Activated gamma-delta T cell treated with anti-CD3 and anti-CD28 coated beads, Interleukin-2, amount 50 U/mL, for 16 hours (primary cell): ENCODE data around the gene IGSF9.

Experiments
- DNase-seq: peaks from one replicate; pipeline ENCODE4 v3.0.0-alpha.2; 2020; ENCODE audit warnings: low read depth

IGSF9 gene, protein sequence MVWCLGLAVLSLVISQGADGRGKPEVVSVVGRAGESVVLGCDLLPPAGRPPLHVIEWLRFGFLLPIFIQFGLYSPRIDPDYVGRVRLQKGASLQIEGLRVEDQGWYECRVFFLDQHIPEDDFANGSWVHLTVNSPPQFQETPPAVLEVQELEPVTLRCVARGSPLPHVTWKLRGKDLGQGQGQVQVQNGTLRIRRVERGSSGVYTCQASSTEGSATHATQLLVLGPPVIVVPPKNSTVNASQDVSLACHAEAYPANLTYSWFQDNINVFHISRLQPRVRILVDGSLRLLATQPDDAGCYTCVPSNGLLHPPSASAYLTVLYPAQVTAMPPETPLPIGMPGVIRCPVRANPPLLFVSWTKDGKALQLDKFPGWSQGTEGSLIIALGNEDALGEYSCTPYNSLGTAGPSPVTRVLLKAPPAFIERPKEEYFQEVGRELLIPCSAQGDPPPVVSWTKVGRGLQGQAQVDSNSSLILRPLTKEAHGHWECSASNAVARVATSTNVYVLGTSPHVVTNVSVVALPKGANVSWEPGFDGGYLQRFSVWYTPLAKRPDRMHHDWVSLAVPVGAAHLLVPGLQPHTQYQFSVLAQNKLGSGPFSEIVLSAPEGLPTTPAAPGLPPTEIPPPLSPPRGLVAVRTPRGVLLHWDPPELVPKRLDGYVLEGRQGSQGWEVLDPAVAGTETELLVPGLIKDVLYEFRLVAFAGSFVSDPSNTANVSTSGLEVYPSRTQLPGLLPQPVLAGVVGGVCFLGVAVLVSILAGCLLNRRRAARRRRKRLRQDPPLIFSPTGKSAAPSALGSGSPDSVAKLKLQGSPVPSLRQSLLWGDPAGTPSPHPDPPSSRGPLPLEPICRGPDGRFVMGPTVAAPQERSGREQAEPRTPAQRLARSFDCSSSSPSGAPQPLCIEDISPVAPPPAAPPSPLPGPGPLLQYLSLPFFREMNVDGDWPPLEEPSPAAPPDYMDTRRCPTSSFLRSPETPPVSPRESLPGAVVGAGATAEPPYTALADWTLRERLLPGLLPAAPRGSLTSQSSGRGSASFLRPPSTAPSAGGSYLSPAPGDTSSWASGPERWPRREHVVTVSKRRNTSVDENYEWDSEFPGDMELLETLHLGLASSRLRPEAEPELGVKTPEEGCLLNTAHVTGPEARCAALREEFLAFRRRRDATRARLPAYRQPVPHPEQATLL

GRCh38 chr1:159945483-159946241, at the start of gene IGSF9:
Gene IGSF9, minus strand, starts transcription at chr1:159945613. Its CDS starts 2,159 bp downstream, at chr1:159943454.
- DNase-seq = peak; percentile 67

GRCh38 chr1:159994896-159995295, 49.5 kb upstream of the IGSF9 start:
- no peak for DNase-seq

DNA sequence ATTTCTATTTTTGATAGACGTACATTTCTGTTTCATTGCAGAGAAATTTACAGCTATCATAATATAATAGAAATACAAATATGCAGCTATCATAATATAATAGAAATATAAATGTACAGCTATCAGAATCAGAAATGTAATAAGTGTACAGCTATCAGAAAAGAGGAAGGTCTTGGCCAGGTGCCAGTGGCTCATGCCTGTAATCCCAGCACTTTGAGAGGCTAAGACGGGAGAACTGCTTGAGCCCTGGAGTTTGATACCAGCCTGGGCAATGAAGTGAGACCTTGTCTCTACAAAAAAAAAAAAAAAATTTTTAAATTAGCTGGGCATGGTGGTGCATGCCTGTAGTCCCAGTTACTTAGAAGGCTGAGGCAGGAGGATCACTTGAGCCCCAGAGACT, 48.5 kb upstream of the IGSF9 start:
- no peak for DNase-seq

DNA sequence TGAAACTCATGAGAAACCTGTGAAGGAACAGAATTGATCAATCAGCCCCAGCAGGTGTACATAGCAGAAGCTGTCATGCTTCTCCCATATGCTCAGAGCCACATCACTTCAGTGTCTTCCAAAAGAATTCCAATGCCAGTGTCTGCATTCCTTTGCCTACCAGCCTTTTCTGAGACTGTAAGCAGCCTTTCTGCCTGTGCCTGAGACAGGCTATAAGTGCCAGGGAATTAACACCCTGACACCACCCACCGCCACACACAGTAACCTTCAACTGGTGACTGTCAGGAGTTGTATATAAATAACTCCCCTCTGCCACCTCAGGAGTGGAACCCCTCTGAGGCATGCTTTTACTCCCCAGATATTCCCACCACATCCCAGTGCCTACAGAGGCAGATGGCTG, 46.7 kb upstream of the IGSF9 start:
- DNase-seq = no peak

DNA sequence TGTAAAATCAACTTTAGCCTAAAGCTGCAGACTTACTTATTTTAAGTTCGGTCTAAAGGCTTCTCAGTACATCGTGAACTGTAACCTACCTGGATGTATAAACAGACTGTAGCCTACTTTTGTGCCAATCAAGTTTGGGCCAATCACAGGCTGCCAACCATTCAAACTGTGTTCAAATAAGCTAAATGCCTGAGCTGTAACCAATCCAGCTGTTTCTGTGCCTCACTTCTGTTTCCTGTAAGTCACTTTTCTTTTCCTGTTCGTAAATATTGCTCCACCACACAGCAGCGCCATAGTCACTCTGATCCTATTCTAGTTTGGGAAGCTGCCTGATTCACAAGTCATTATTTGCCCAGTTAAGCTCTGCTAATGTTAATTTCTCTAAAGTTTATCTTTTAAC, 46.1 kb upstream of the IGSF9 start:
- DNase-seq = no peak

DNA sequence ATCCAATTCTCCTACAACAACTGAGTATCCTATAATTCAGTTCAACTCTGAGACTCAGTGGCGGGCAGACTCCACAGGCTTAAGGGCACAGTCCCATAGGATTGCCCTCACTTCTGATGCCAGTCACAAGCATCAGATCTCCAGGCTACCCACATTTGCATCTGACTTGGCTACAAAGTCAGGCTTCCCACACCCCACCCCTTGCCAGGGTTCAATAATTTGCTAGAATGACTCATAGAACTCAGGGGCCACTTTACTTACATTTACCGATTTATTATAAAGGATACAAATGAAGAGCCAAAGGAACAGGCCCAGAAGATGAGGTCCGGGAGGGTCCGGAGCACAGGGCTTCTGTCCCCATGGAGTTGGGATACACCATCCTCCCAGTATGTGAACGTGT, 44.6 kb upstream of the IGSF9 start:
- no peak for DNase-seq

DNA sequence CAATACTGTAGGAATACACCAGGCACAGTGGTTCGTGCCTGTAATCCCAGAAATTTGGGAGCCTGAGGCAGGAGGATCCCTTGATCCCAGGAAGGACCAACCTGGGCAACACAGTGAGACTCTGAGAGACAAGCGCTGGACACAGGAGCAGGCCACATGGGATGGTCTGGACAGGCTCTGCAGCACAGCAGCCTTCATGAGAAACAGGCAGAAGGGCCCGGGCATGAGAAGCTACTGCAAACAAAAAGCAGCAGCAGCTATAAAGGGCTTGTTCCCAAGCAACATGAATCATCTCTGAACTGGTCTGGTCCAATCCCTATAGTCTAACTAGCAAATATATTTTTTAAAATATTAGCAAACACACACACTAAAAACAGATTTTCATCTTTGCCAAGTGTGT, 44.2 kb upstream of the IGSF9 start:
- no peak for DNase-seq

GRCh38 chr1:159988006-159988405, 42.6 kb upstream of the IGSF9 start:
- DNase-seq = no peak

GRCh38 chr1:159987186-159987585, 41.8 kb upstream of the IGSF9 start:
- DNase-seq = no peak

GRCh38 chr1:159986531-159986930, 41.1 kb upstream of the IGSF9 start:
- no peak for DNase-seq

GRCh38 chr1:159986093-159986492, 40.7 kb upstream of the IGSF9 start:
- no peak for DNase-seq

DNA sequence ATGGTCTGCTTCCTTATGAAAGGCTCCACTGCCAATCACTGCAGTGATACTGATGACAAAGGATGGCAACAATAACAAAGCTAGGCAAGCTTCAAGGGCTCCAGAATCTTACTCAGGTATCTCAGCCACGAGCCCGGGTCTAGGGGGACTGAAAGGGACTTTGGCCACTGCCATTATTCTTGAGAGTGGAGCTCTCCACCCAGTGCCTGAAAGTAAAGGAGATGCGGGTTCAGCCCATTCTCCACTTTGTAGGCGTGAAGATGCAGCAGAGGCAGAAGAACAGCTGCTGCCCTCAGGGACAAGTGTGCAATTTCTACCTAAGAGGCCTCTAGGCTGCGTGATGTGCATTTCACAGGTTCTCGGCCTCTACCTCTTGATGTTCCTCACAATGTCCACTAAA, 40.1 kb upstream of the IGSF9 start:
- DNase-seq = no peak

DNA sequence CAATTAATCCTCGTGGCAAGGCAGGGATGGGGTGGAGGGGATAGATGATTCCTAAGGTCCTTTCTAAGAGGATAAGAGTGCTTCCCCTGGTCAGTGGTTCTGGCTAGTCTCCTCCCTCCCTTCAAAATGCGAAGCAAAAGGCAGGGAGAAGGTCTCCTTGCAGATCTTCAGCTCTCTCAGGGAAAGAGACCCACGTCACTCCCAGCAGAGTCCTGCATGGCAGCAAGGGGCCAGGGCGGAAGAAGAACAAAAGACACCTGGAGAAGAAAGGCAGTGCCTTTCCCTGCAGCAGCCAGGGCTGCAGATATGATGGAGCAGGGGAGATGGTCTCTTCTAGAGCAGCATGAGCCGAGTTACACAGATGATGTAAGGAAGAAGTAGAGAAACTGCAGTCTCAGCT, 38.3 kb upstream of the IGSF9 start:
- no peak for DNase-seq

GRCh38 chr1:159982280-159982679, 36.9 kb upstream of the IGSF9 start:
- DNase-seq = no peak

DNA sequence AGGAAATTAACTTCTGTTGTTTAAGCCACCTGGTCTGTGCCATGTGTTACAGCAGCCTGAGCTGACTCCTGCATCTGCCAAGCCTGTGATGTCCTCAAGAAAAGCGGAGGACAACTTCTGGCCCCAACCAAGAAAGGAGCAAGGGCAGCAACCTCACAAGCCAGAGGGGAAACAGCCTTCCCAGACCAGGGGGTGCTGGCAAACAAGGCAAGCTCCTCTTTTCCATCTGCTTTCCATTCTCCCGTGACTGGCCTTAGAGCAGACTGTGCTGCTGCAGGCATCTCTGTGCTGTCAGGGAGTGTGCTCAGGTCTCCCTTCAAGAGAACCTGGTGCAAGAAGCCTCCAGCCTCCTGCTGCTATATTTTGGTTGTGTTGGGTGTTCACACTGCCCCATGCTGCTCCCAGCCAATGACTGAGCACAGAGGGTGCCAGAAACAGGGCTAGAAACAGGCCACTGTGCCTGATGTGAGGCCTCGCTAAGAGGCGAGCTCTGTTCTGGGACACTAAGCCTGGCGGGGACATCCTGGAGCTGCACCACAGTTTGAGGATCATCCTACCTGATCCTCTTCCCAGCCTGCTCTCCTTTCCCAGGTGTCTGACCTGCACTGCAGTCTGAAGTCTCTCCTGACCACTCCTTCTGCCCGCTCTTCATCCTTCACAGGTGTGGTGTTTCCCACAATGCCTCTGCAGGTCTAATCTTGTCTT, 36.1 kb upstream of the IGSF9 start:
- no peak for DNase-seq

GRCh38 chr1:159980786-159981185, 35.4 kb upstream of the IGSF9 start:
- no peak for DNase-seq

- DNase-seq = no peak
Measured at GRCh38 chr1:159980076-159980475, 34.7 kb upstream of the IGSF9 start.

DNA sequence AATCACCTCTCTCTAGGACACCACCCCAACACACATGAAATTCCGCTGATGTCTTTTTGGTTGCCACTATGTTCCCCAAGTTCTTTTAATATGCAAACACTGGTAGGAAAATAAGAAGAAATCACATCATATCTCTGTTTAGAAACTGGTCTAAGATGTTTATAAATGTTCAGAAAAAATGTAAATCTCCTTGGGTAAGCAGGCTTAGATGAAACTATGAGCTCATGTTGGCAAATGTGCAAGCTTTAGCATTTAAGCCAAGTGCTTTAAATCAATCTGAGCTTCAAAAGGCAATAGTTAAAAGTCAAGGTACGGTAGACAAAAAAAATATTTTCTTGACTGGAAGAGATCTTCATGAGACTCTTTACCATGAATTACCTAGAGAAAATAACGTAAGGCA, 33.8 kb upstream of the IGSF9 start:
- no peak for DNase-seq

- no peak for DNase-seq
Measured at GRCh38 chr1:159978107-159978398, 32.6 kb upstream of the IGSF9 start.

- DNase-seq = no peak
Measured at GRCh38 chr1:159977364-159978106, 32.1 kb upstream of the IGSF9 start.
